HCT116 (cell line): ENCODE data around the gene MAPKAP1. TPM values are rescaled to one million over a fixed set of nuclear protein-coding genes. Genes with fewer than 3 reads are reported as not detected.

Source experiments
- ATAC-seq: fragments of 200-7000 bp; cut with Tn5 transposase; 2 replicates; pipeline ENCODE4 v1.9.1; 2020; ENCODE audit warnings: mild to moderate bottlenecking, moderate library complexity
- BruUV-seq: library from RNA; stranded (reverse); fragments of 400-500 nt; replicated peaks from 2 replicates; lab custom pipeline; 2021; lab: Mats Ljungman, UMichigan
- CTCF ChIA-PET: fragments of 300-600 bp; sonication (Branson Sonifier 250); formaldehyde crosslinking; loops from one replicate; lab custom pipeline; 2021; ENCODE audit warnings: antibody characterized with exemption; lab: Charles Lee
- POLR2A ChIA-PET: fragments of 300-600, 350-600 bp; sonication (Branson Sonifier 250); formaldehyde crosslinking; loops from one replicate; lab custom pipeline; 2021; ENCODE audit warnings: antibody characterized with exemption; lab: Charles Lee
- RAD21 ChIA-PET, 2 experiments: fragments of 300-600 bp; sonication (Branson Sonifier 250); formaldehyde crosslinking; loops; one replicate each; lab custom pipeline; 2023; ENCODE audit warnings: low total read pairs in 2 of 2; ENCODE audit not compliant: uncharacterized antibody in 2 of 2, unreplicated experiment in 2 of 2, low non-redundant PET in 1 of 2; lab: Charles Lee
- DNase-seq: peaks from one replicate; pipeline ENCODE4 v3.0.0-alpha.2; 2010; ENCODE audit warnings: low read depth, low spot score
- H2AFZ ChIP-seq: fragments of 200-600 bp; shearing (Covaris generic), sonication (generic); 2 replicates; pipeline ENCODE4 v1.6.1; 2017; ENCODE audit warnings: low read depth, mixed run types, mixed read lengths, antibody characterized with exemption, low read length; ENCODE audit not compliant: poor library complexity, severe bottlenecking
- H3K27ac ChIP-seq: 2 replicates; pipeline ENCODE4 v1.5.1; 2012; ENCODE audit warnings: low read depth, low read length
- H3K27me3 ChIP-seq: fragments of 200-600 bp; sonication (generic); 2 replicates; pipeline ENCODE4 v1.6.1; 2016; ENCODE audit warnings: mixed run types, low read length, mixed read lengths; ENCODE audit not compliant: insufficient read depth
- H3K36me3 ChIP-seq, 2 experiments: fragments of 200-500 bp in 1 of 2; fragments of 200-600 bp in 1 of 2; sonication (Bioruptor generic) in 1 of 2; sonication (generic) in 1 of 2; 2 replicates each; pipeline versions ENCODE4 v1.5.1 to v1.6.1; 2014 to 2016; ENCODE audit warnings: low read length in 2 of 2, inconsistent platforms in 1 of 2, mixed read lengths in 1 of 2, mixed run types in 1 of 2; ENCODE audit not compliant: insufficient read depth in 2 of 2, control insufficient read depth in 1 of 2
- H3K4me1 ChIP-seq, 2 experiments: fragments of 200-600 bp in 1 of 2; sonication (generic) in 1 of 2; 2 replicates each; pipeline versions ENCODE4 v1.5.1 to v1.6.1; 2012 to 2017; ENCODE audit warnings: low read length in 2 of 2, inconsistent platforms in 1 of 2, mild to moderate bottlenecking in 1 of 2, mixed read lengths in 1 of 2, mixed run types in 1 of 2, moderate library complexity in 1 of 2; ENCODE audit not compliant: insufficient read depth in 2 of 2, control insufficient read depth in 1 of 2
- H3K4me2 ChIP-seq: fragments of 200-600 bp; sonication (generic); 2 replicates; pipeline ENCODE4 v1.6.1; 2017; ENCODE audit warnings: mixed run types, low read length, mixed read lengths
- H3K4me3 ChIP-seq, 2 experiments: fragments of 200-600 bp in 1 of 2; sonication (generic) in 1 of 2; replicated peaks in 1 of 2; 2 replicates each; pipeline ENCODE4 v1.5.1; 2011 to 2016; ENCODE audit warnings: low read length in 2 of 2, control low read depth in 1 of 2, low read depth in 1 of 2, mild to moderate bottlenecking in 1 of 2, mixed read lengths in 1 of 2, mixed run types in 1 of 2
- H3K79me2 ChIP-seq: fragments of 200-600 bp; sonication (generic); 2 replicates; pipeline ENCODE4 v1.6.1; 2017; ENCODE audit warnings: mild to moderate bottlenecking, mixed run types, low read length, moderate library complexity, mixed read lengths; ENCODE audit not compliant: insufficient read depth
- H3K9ac ChIP-seq: fragments of 200-600 bp; sonication (generic); 2 replicates; pipeline ENCODE4 v1.6.1; 2016; ENCODE audit warnings: low read length, mixed read lengths
- H3K9me2 ChIP-seq: fragments of 200-600 bp; sonication (generic), shearing (Covaris generic); 2 replicates; pipeline ENCODE4 v1.6.1; 2017; ENCODE audit warnings: mixed run types, mild to moderate bottlenecking, moderate library complexity; ENCODE audit not compliant: insufficient read depth
- H3K9me3 ChIP-seq, 2 experiments: fragments of 200-500 bp in 1 of 2; fragments of 200-600 bp in 1 of 2; sonication (Bioruptor generic) in 1 of 2; sonication (generic) in 1 of 2; 2 replicates each; pipeline ENCODE4 v1.6.1; 2014 to 2017; ENCODE audit warnings: low read length in 2 of 2, mixed read lengths in 2 of 2, inconsistent platforms in 1 of 2, low read depth in 1 of 2, mild to moderate bottlenecking in 1 of 2, mixed run types in 1 of 2, moderate library complexity in 1 of 2; ENCODE audit not compliant: control insufficient read depth in 1 of 2, insufficient read depth in 1 of 2
- H4K20me1 ChIP-seq: fragments of 200-600 bp; sonication (generic), shearing (Covaris generic); 2 replicates; pipeline ENCODE4 v1.6.1; 2017; ENCODE audit warnings: mixed run types, mild to moderate bottlenecking, moderate library complexity; ENCODE audit not compliant: insufficient read depth
- CBX3 ChIP-seq: IDR thresholded peaks from 2 replicates; pipeline ENCODE4 v1.6.1; 2012; ENCODE audit warnings: low read depth
- EZH2 ChIP-seq: fragments of 200-600 bp; sonication (generic); IDR thresholded peaks from 2 replicates; pipeline ENCODE4 v1.6.1; 2017; ENCODE audit warnings: antibody characterized with exemption, mixed run types
- POLR2AphosphoS5 ChIP-seq: IDR thresholded peaks from 2 replicates; pipeline ENCODE4 v1.6.1; 2011; ENCODE audit warnings: mild to moderate bottlenecking, low read depth, low read length, moderate library complexity
- RAD21 ChIP-seq: IDR thresholded peaks from 2 replicates; pipeline ENCODE4 v1.6.1; 2012; ENCODE audit warnings: low read depth, mild to moderate bottlenecking
- TCF7L2 ChIP-seq: IDR thresholded peaks from 2 replicates; pipeline ENCODE4 v1.7.0; 2011; ENCODE audit warnings: borderline replicate concordance, inconsistent platforms; ENCODE audit not compliant: insufficient read depth, insufficient read length; ENCODE audit errors: extremely low read depth
- ZFX ChIP-seq: fragments of 450-650 bp; IDR thresholded peaks from 2 replicates; pipeline ENCODE4 v1.6.1; 2017
- intact Hi-C: fragments of 100-400 bp; cut with micrococcal nuclease; formaldehyde crosslinking; loops from 2 replicates; pipeline ENCODE4 v1.10.0; 2022
- total RNA-seq: library from RNA; stranded (reverse); gene quantifications from one replicate; pipeline ENCODE4 v1.2.1, GENCODE V29; 2021; ENCODE audit not compliant: unreplicated experiment
- TF ChIP-seq, protein P1 (sequence below): IDR thresholded peaks from 2 replicates; pipeline ENCODE4 v1.6.1; 2012; ENCODE audit warnings: low read depth

MAPKAP1 gene
- total RNA-seq, 1 experiment from 2014 or later = 72.5 TPM

GRCh38 chr9:125743682-125744428 lies 36.8 kb upstream of the MAPKAP1 start:
- intact Hi-C loops = loop anchor here (10.0 kb wide), 1 partner anchor 481 kb away; no protein-coding TSS in a partner anchor
- Histone ChIP-seq H3K4me2 (no peak overlapping the region), H3K27ac (no peak overlapping the region), H3K9me2 (no peaks in the 10 kb centered on the region), H4K20me1 (no peaks in the 10 kb centered on the region), H3K36me3 (no peaks in the 10 kb centered on the region), H3K27me3 (no peaks in the 10 kb centered on the region), H3K9ac (no peak overlapping the region), H2AFZ (no peak overlapping the region), H3K79me2 (no peaks in the 10 kb centered on the region), H3K4me1 (peaks cover 3 to 23% of the 10 kb centered on the region in 2 experiments; a peak in 3 of 4 replicates), H3K9me3 (no peaks in the 10 kb centered on the region), H3K4me3 (no peak overlapping the region)
- DNase-seq = no peak
- no peak for ATAC-seq
- TF ChIP-seq EZH2 = no peak
- no peak for TF ChIP-seq CBX3
- no peak for TF ChIP-seq TCF7L2
- RAD21 ChIA-PET = no interaction called here
- CTCF ChIA-PET = no interaction called here
- POLR2A ChIA-PET = no interaction called here
- no TSS peak for BruUV-seq

- DNase-seq = no peak
- Histone ChIP-seq H3K9me2 (no peaks in the 10 kb centered on the region), H3K27ac (no peak overlapping the region), H3K9me3 (no peaks in the 10 kb centered on the region), H3K4me1 (peaks cover 3 to 16% of the 10 kb centered on the region in 2 experiments; a peak in 3 of 4 replicates), H2AFZ (no peak overlapping the region), H4K20me1 (no peaks in the 10 kb centered on the region), H3K4me3 (no peak overlapping the region), H3K4me2 (no peak overlapping the region), H3K36me3 (no peaks in the 10 kb centered on the region), H3K27me3 (no peaks in the 10 kb centered on the region), H3K79me2 (no peaks in the 10 kb centered on the region), H3K9ac (no peak overlapping the region)
- TF ChIP-seq RAD21 = no peak
- no peak for TF ChIP-seq CBX3
- TF ChIP-seq ZFX = no peak
- TF ChIP-seq, protein P1, sequence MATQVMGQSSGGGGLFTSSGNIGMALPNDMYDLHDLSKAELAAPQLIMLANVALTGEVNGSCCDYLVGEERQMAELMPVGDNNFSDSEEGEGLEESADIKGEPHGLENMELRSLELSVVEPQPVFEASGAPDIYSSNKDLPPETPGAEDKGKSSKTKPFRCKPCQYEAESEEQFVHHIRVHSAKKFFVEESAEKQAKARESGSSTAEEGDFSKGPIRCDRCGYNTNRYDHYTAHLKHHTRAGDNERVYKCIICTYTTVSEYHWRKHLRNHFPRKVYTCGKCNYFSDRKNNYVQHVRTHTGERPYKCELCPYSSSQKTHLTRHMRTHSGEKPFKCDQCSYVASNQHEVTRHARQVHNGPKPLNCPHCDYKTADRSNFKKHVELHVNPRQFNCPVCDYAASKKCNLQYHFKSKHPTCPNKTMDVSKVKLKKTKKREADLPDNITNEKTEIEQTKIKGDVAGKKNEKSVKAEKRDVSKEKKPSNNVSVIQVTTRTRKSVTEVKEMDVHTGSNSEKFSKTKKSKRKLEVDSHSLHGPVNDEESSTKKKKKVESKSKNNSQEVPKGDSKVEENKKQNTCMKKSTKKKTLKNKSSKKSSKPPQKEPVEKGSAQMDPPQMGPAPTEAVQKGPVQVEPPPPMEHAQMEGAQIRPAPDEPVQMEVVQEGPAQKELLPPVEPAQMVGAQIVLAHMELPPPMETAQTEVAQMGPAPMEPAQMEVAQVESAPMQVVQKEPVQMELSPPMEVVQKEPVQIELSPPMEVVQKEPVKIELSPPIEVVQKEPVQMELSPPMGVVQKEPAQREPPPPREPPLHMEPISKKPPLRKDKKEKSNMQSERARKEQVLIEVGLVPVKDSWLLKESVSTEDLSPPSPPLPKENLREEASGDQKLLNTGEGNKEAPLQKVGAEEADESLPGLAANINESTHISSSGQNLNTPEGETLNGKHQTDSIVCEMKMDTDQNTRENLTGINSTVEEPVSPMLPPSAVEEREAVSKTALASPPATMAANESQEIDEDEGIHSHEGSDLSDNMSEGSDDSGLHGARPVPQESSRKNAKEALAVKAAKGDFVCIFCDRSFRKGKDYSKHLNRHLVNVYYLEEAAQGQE = no peak
- TF ChIP-seq POLR2AphosphoS5 = no peak
- ChIA-PET CTCF (no interaction called here), RAD21 (no interaction called here), POLR2A (no interaction called here)
- intact Hi-C loops = loop anchor here (10.0 kb wide), 1 partner anchor 482 kb away; no protein-coding TSS in a partner anchor
- BruUV-seq = no TSS peak
- no peak for ATAC-seq
Measured at GRCh38 chr9:125742657-125743056, 35.6 kb upstream of the MAPKAP1 start.
